HepG2 (cell line): ENCODE data around the gene PCED1B. TPM values are rescaled to one million over a fixed set of nuclear protein-coding genes. Genes with fewer than 3 reads are reported as not detected.

Experiments
- ATAC-seq: fragments of 200-7000 bp; cut with Tn5 transposase; 3 replicates; pipeline ENCODE4 v1.9.1; 2020; ENCODE audit warnings: mild to moderate bottlenecking, moderate library complexity
- BruUV-seq: library from RNA; stranded (reverse); fragments of 400-500 nt; replicated peaks from 2 replicates; lab custom pipeline; 2021; lab: Mats Ljungman, UMichigan
- CTCF ChIA-PET: fragments of 300-600 bp; formaldehyde crosslinking; extraction: SDS; loops from one replicate; lab custom pipeline; 2021; ENCODE audit warnings: low total read pairs, inconsistent platforms, low intra/inter-chr PET ratio; lab: Yijun Ruan, JAX
- POLR2A ChIA-PET: fragments of 350-600 bp; sonication (Branson Sonifier 250); formaldehyde crosslinking; loops from one replicate; lab custom pipeline; 2020; ENCODE audit warnings: antibody characterized with exemption, inconsistent platforms; lab: Yijun Ruan, JAX
- DNase-seq: peaks from one replicate; pipeline ENCODE4 v3.0.0-alpha.2; 2015; ENCODE audit warnings: low spot score
- FAIRE-seq: peaks from 3 replicates; lab custom pipeline; 2011; peaks lifted over from hg19 to GRCh38; lab: Jason Lieb, UNC
- H2AFZ ChIP-seq: one replicate; pipeline ENCODE4 v1.6.1; 2011; ENCODE audit warnings: low read length, inconsistent platforms
- H3K27ac ChIP-seq: fragments of 300-600 bp; 3 replicates; pipeline ENCODE4 v1.8.0; 2011; ENCODE audit warnings: mixed run types, mild to moderate bottlenecking, mixed read lengths, low read length, inconsistent platforms; ENCODE audit not compliant: insufficient read depth; ENCODE audit errors: extremely low read length
- H3K27me3 ChIP-seq, 2 experiments: fragments of 200-600 bp in 1 of 2; 2 replicates in 1 of 2; 3 replicates in 1 of 2; pipeline versions ENCODE4 v1.6.0 to v1.8.0; 2011; ENCODE audit warnings: low read length in 2 of 2, mild to moderate bottlenecking in 2 of 2, moderate library complexity in 2 of 2, inconsistent platforms in 1 of 2; ENCODE audit not compliant: insufficient read depth in 2 of 2, control insufficient read depth in 1 of 2
- H3K36me3 ChIP-seq, 2 experiments: fragments of 200-600 bp in 1 of 2; replicated peaks in 1 of 2; 2 replicates in 1 of 2; 3 replicates in 1 of 2; pipeline versions ENCODE4 v1.5.1 to v1.8.0; 2011; ENCODE audit warnings: low read length in 2 of 2, inconsistent platforms in 1 of 2; ENCODE audit not compliant: insufficient read depth in 2 of 2, control insufficient read depth in 1 of 2
- H3K4me1 ChIP-seq: 2 replicates; pipeline ENCODE4 v1.5.1; 2012; ENCODE audit warnings: low read length, inconsistent platforms; ENCODE audit not compliant: insufficient read depth
- H3K4me2 ChIP-seq: 2 replicates; pipeline ENCODE4 v1.6.0; 2011; ENCODE audit warnings: low read depth, low read length, inconsistent platforms
- H3K4me3 ChIP-seq, 3 experiments: fragments of 200-600 bp in 1 of 3; sonication (generic), shearing (Covaris generic) in 1 of 3; replicated peaks in 1 of 3; 2 replicates each; pipeline ENCODE4 v1.5.1; 2011 to 2016; ENCODE audit warnings: low read length in 3 of 3, inconsistent platforms in 2 of 3, low read depth in 2 of 3, mild to moderate bottlenecking in 2 of 3, control low read depth in 1 of 3, mixed read lengths in 1 of 3; ENCODE audit not compliant: insufficient read depth in 1 of 3
- H3K79me2 ChIP-seq: one replicate; pipeline ENCODE4 v1.6.1; 2011; ENCODE audit warnings: low read length, inconsistent platforms; ENCODE audit not compliant: insufficient read depth
- H3K9ac ChIP-seq: 2 replicates; pipeline ENCODE4 v1.6.0; 2011; ENCODE audit warnings: mild to moderate bottlenecking, low read depth, low read length, inconsistent platforms; ENCODE audit not compliant: insufficient read depth
- H3K9me3 ChIP-seq: 2 replicates; pipeline ENCODE4 v1.5.1; 2012; ENCODE audit warnings: mild to moderate bottlenecking, low read length
- H4K20me1 ChIP-seq: 2 replicates; pipeline ENCODE4 v1.6.0; 2011; ENCODE audit warnings: inconsistent platforms, mild to moderate bottlenecking, low read length, moderate library complexity; ENCODE audit not compliant: insufficient read depth
- FLYWCH1 ChIP-seq: sonication (generic); formaldehyde crosslinking; IDR thresholded peaks from 2 replicates; pipeline ENCODE4 v1.8.1; 2023; ENCODE audit warnings: mild to moderate bottlenecking, missing genetic modification reagents
- HIC2 ChIP-seq: sonication (generic); formaldehyde crosslinking; IDR thresholded peaks from 2 replicates; pipeline ENCODE4 v1.9.0; 2022; ENCODE audit warnings: low read depth, missing genetic modification reagents
- HNRNPUL1 ChIP-seq: fragments of 200-400 bp; formaldehyde crosslinking; IDR thresholded peaks from 2 replicates; pipeline ENCODE4 v1.6.1; 2017; ENCODE audit warnings: low read depth, mild to moderate bottlenecking, low read length, moderate library complexity
- HOXA9 ChIP-seq: sonication (generic); formaldehyde crosslinking; IDR thresholded peaks from 2 replicates; pipeline ENCODE4 v1.8.1; 2022; ENCODE audit warnings: missing genetic modification reagents, mild to moderate bottlenecking, moderate library complexity, borderline replicate concordance
- KLF11 ChIP-seq: IDR thresholded peaks from 2 replicates; pipeline ENCODE4 v1.6.1; 2016; ENCODE audit warnings: missing compliant biosample characterization
- KMT2B ChIP-seq: IDR thresholded peaks from 2 replicates; pipeline ENCODE4 v1.6.1; 2016; ENCODE audit warnings: missing genetic modification reagents, missing compliant biosample characterization
- MBD4 ChIP-seq: IDR thresholded peaks from 2 replicates; pipeline ENCODE4 v1.6.1; 2012; ENCODE audit warnings: low read length, inconsistent platforms, borderline replicate concordance
- SKI ChIP-seq: fragments of 450-650 bp; IDR thresholded peaks from one replicate; pipeline ENCODE4 v1.6.1; 2018; ENCODE audit warnings: mild to moderate bottlenecking; ENCODE audit not compliant: partially characterized antibody
- SPEN ChIP-seq: sonication (generic); formaldehyde crosslinking; IDR thresholded peaks from 2 replicates; pipeline ENCODE4 v1.5.1; 2020; ENCODE audit warnings: low read depth, mild to moderate bottlenecking, missing genetic modification reagents
- TBL1XR1 ChIP-seq: fragments of 150-350 bp; IDR thresholded peaks from 2 replicates; pipeline ENCODE4 v1.6.1; 2014; ENCODE audit warnings: borderline replicate concordance, low read length; ENCODE audit not compliant: partially characterized antibody
- TERF1 ChIP-seq: sonication (generic); formaldehyde crosslinking; IDR thresholded peaks from 2 replicates; pipeline ENCODE4 v1.8.0; 2022; ENCODE audit warnings: mild to moderate bottlenecking, missing genetic modification reagents, moderate library complexity
- ZNF44 ChIP-seq: sonication (generic); formaldehyde crosslinking; IDR thresholded peaks from 2 replicates; pipeline ENCODE4 v1.5.1; 2020; ENCODE audit warnings: mild to moderate bottlenecking, missing genetic modification reagents
- ZNF75D ChIP-seq: sonication (generic); formaldehyde crosslinking; IDR thresholded peaks from 2 replicates; pipeline ENCODE4 v1.8.1; 2023; ENCODE audit warnings: missing genetic modification reagents, mild to moderate bottlenecking, borderline replicate concordance
- ZNF770 ChIP-seq: sonication (generic); formaldehyde crosslinking; IDR thresholded peaks from 2 replicates; pipeline ENCODE4 v1.5.0; 2020; ENCODE audit warnings: mild to moderate bottlenecking, missing genetic modification reagents
- WGBS: methylation state at CpG from one replicate; pipeline ENCODE4 v1.1.6; 2017; ENCODE audit warnings: low lambda C conversion rate; 5-methylcytosine and 5-hydroxymethylcytosine counted together
- in situ Hi-C: cut with HindIII; loops from 2 replicates; pipeline ENCODE4 v1.10.0; 2017; ENCODE audit warnings: low pct_unique_long_range_greater_than_20kb; ENCODE audit not compliant: extremely low pct_ligation_motif_present
- intact Hi-C: fragments of 100-400 bp; cut with micrococcal nuclease; formaldehyde crosslinking; loops from one replicate; pipeline ENCODE4 v1.10.0; 2022; ENCODE audit not compliant: unreplicated experiment
- polyA plus RNA-seq, 8 experiments: library from polyadenylated mRNA; depleted of rRNA in 3 of 8; stranded (reverse) in 7 of 8; unstranded in 1 of 8; fragments of >200 nt; fragmentation: Illumina TruSeq in 4 of 8; extraction: Trizol in 4 of 8; gene quantifications; 2 replicates each; pipeline versions ENCODE4 v1.2.1 to v1.2.3, GENCODE V29; 2011 to 2016; ENCODE audit warnings: low read depth in 4 of 8, missing spikeins in 1 of 8, mixed read lengths in 1 of 8; ENCODE audit not compliant: insufficient read depth in 1 of 8
- total RNA-seq, 5 experiments: library from RNA; depleted of rRNA; stranded (reverse); fragments of >200 nt; fragmentation: Illumina TruSeq; extraction: Trizol; gene quantifications; 2 replicates each; pipeline ENCODE4 v1.2.3, GENCODE V29; 2016; ENCODE audit warnings: low read depth in 1 of 5

PCED1B gene
- total and polyA plus RNA-seq, 2 of the 13 experiments (the other 11 are each of a cell fraction or from before 2014, with no cell fraction given) = 0.11 to 0.37 TPM

- CTCF ChIA-PET = no interaction called here
- no peak for ATAC-seq
Observed at GRCh38 chr12:47264951-47265350, 185.5 kb downstream of the PCED1B start.

GRCh38 chr12:47265391-47265790, 186.0 kb downstream of the PCED1B start:
- Histone ChIP-seq H3K27me3 (peaks cover 0 to 1% of the 10 kb centered on the region in 2 experiments; a peak in 2 of 5 replicates), H3K4me3 (no peak overlapping the region), H3K4me1 (no peaks in the 10 kb centered on the region), H3K4me2 (no peak overlapping the region), H3K36me3 (no peaks in the 10 kb centered on the region), H3K9me3 (no peaks in the 10 kb centered on the region), H4K20me1 (no peaks in the 10 kb centered on the region), H3K27ac (no peak overlapping the region), H2AFZ (no peak overlapping the region), H3K79me2 (no peaks in the 10 kb centered on the region), H3K9ac (no peak overlapping the region)
- CTCF ChIA-PET = no interaction called here
- ATAC-seq (no peak), DNase-seq (no peak), FAIRE-seq (no peak)
- no TSS peak for BruUV-seq
- intact Hi-C loops = no loop called here
- in situ Hi-C loops = no loop called here
- POLR2A ChIA-PET = no interaction called here
- 0% methylated on average over 4 of the region's 4 CpGs for WGBS
- TF ChIP-seq HOXA9 (CRISPR knock-in tag) (no peak), FLYWCH1 (CRISPR knock-in tag) (no peak), ZNF75D (CRISPR knock-in tag) (no peak), ZNF44 (CRISPR knock-in tag) (no peak), KMT2B (CRISPR knock-in tag) (no peak), ZNF770 (CRISPR knock-in tag) (no peak), HIC2 (CRISPR knock-in tag) (no peak), MBD4 (no peak), HNRNPUL1 (no peak), TBL1XR1 (no peak)

More at GRCh38 chr12:47264951-47265350, 185.5 kb downstream of the PCED1B start:
- FAIRE-seq (no peak), DNase-seq (no peak)
- intact Hi-C loops (no loop called here), in situ Hi-C loops (no loop called here)
- no peak overlapping the region for H3K4me3 ChIP-seq
- no peaks in the 10 kb centered on the region for H3K79me2 ChIP-seq
- H3K4me2 ChIP-seq = no peak overlapping the region
- H2AFZ ChIP-seq = no peak overlapping the region
- H3K36me3 ChIP-seq = no peaks in the 10 kb centered on the region
- TF ChIP-seq SKI (no peak), TERF1 (CRISPR knock-in tag) (no peak), SPEN (no peak), KLF11 (CRISPR knock-in tag) (no peak)
- H3K9ac ChIP-seq = no peak overlapping the region
- WGBS = 17% methylated on average over 4 of the region's 4 CpGs
- BruUV-seq = no TSS peak
- no peak overlapping the region for H3K27ac ChIP-seq
- H3K4me1 ChIP-seq = no peaks in the 10 kb centered on the region
- H3K27me3 ChIP-seq = peaks cover 0 to 1% of the 10 kb centered on the region in 2 experiments; a peak in 2 of 5 replicates
- H4K20me1 ChIP-seq = no peaks in the 10 kb centered on the region
- POLR2A ChIA-PET = no interaction called here
- H3K9me3 ChIP-seq = no peaks in the 10 kb centered on the region
